ENCODE data around the gene KLHL34.

Gene KLHL34

GRCh38 chrX:21691512-21692018 lies 33.4 kb upstream of the KLHL34 start:
- no peak overlapping the region for H3K27ac ChIP-seq
- TF ChIP-seq ZFX (IDR thresholded peaks at IDR 0.05): no peak

DNA sequence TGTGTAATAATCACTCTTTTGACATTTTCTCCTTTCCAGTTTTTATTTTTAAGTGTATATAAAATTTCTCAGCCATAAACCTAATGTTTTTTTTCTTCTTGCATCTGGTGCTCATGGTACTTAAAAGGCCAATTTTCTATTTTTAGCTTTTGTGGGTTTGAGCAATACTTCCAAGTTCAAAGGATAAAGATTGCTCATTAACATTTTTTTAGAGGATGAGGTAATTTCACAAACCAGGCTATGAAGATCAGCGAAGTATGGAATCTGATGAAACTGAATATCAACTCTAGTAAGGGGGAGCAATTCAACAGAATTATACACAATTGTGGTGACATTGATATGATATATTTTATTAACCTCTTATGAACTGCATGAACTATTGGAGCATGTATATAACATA lies 25.8 kb upstream of the KLHL34 start:
- no peak for TF ChIP-seq CTCF (conservative IDR thresholded peaks at IDR 0.05)
- TF ChIP-seq ZFX (IDR thresholded peaks at IDR 0.05): no peak
- no peak overlapping the region for H3K27ac ChIP-seq

- TF ChIP-seq ZFX (IDR thresholded peaks at IDR 0.05) (no peak), CTCF (conservative IDR thresholded peaks at IDR 0.05) (no peak)
- H3K27ac ChIP-seq: no peak overlapping the region
These were observed 20.0 kb upstream of the KLHL34 start for GRCh38 chrX:21678048-21678612.

DNA sequence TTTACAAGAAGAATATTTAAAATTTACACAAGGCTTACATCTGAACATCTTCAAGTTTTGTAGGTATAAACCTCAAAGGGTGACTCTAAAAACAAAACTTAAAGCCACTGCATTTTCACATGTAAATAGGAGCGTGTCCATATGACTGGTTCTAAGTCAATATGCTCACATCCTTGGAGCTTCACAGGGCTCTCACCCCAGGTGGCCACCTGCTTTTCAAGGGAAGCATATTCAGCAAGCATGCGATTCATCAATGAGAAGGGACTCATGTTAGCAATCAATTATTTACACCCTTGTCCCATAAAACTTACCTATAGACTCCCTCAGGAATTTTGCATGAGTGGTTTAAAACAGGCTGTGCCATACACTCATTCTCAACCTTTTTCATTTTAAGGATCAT lies 17.8 kb upstream of the KLHL34 start:
- TF ChIP-seq CTCF (conservative IDR thresholded peaks at IDR 0.05): no peak
- no peak for TF ChIP-seq ZFX (IDR thresholded peaks at IDR 0.05)

DNA sequence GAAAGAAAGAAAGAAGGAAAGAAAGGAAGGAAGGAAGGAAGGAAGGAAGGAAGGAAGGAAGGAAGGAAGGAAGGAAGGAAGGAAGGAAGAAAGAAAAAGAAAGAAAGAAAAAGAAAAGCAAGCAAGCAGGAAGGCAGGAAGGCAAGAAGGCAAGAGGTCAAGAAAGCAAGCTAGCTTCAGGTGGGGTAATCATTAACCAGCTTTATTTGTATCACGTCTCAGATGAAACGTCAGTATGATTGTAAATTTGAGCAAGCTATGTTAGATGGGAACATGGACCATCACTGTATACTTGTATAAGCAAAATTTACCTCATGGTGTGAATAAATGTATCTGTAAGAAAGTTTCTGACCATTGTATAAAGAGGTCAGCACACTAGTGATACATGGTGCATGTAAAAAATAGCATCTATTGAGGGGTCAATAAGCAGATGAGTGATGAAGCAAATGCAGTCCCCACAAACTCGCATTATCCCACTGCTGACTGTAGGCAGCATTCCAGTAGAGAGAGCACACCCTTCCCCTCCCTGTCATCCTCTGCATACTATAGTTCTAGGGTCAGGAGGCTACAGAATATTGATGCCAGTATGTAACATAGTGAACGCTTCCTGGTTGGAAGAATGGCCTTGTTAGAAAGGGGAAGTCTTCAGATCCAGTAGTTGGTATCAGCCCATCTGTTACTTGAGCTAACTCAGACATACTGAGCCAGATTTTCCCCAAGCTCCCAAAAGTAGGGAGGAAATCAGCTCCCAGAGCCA lies 16.5 kb upstream of the KLHL34 start:
- no peak overlapping the region for H3K27ac ChIP-seq
- no peak for TF ChIP-seq ZFX (IDR thresholded peaks at IDR 0.05)
- no peak for TF ChIP-seq CTCF (conservative IDR thresholded peaks at IDR 0.05)

More for the DNA sequence above, 17.8 kb upstream of the KLHL34 start:
- no peak overlapping the region for H3K27ac ChIP-seq

- TF ChIP-seq ZFX (IDR thresholded peaks at IDR 0.05): no peak
- no peak for TF ChIP-seq CTCF (conservative IDR thresholded peaks at IDR 0.05)
- no peak overlapping the region for H3K27ac ChIP-seq
These were observed 8.5 kb upstream of the KLHL34 start for GRCh38 chrX:21666679-21667078.

GRCh38 chrX:21666252-21666651 lies 8.1 kb upstream of the KLHL34 start:
- H3K27ac ChIP-seq: no peak overlapping the region
- no peak for TF ChIP-seq CTCF (conservative IDR thresholded peaks at IDR 0.05)
- no peak for TF ChIP-seq ZFX (IDR thresholded peaks at IDR 0.05)
